Adipocyte (in vitro differentiated cells): ENCODE data around the gene NFYC.

Source experiments
- DNase-seq: peaks from one replicate; pipeline ENCODE4 v3.0.0-alpha.2; 2015; ENCODE audit warnings: low read depth
- H3K27me3 ChIP-seq: replicated peaks from 2 replicates; pipeline ENCODE4 v1.7.0; 2013; ENCODE audit warnings: mild to moderate bottlenecking, low read length, moderate library complexity; ENCODE audit not compliant: control insufficient read depth, insufficient read depth
- H3K36me3 ChIP-seq: 2 replicates; pipeline ENCODE4 v1.7.0; 2013; ENCODE audit warnings: low read length, mild to moderate bottlenecking, moderate library complexity; ENCODE audit not compliant: control insufficient read depth, insufficient read depth, severe bottlenecking
- H3K4me1 ChIP-seq: 2 replicates; pipeline ENCODE4 v1.7.0; 2013; ENCODE audit warnings: mild to moderate bottlenecking, low read length, moderate library complexity; ENCODE audit not compliant: control insufficient read depth, insufficient read depth
- H3K4me3 ChIP-seq: 2 replicates; pipeline ENCODE4 v1.7.0; 2013; ENCODE audit warnings: mild to moderate bottlenecking, low read length, moderate library complexity
- H3K9ac ChIP-seq: 2 replicates; pipeline ENCODE4 v1.7.0; 2013; ENCODE audit warnings: mild to moderate bottlenecking, low read length, moderate library complexity
- H3K9me3 ChIP-seq: 2 replicates; pipeline ENCODE4 v1.7.0; 2013; ENCODE audit warnings: mild to moderate bottlenecking, low read length, moderate library complexity; ENCODE audit not compliant: control insufficient read depth

NFYC gene

DNA sequence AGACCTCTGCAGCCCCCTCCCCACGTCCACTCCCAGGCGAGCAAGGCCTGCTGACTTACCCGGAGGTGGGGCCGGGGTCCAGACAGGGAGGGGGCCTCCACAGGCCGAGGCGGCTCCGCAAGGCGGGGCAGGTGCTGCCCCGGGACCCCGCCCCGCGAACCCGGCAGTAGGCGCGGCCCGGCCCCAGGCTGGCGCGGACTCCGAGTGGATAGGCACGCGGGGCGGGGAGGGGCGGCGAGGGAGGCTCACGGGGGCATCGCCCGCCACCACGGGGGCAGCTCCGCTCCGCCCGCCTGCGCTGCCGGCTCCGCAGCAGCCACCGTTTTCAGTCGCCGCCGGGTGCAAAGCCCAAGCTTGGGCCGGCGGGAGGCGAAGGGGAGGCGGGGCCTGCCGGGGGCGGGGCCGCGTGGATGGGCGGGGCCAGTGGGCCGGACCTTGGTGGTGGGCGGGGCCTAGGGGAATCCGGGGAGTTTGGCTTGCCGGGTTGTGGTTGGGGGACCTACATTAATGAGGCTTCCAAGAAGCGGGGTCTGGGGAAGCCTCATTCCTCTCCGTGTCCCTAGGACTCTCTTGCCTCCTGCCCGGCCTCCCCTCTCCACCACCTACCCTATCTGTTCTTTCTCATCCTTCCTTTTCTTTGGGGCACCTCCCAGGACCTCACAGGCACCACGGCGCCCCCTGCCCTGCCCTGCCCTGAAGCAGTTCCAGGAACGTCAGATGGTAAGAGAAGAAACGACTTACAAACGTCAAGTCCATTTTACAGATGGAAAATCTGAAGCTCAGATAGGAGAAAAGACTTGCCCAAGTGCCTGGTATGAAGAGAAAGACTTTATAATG lies 26.0 kb upstream of the NFYC start, which contains the start of gene RIMS3:
TSS of gene RIMS3 (minus strand) at position 348 of the 837 bp plus-strand sequence. CDS start 23,757 bp downstream, outside the sequence.
- peaks cover 51% of the 10 kb centered on the region for H3K27me3 ChIP-seq
- H3K9me3 ChIP-seq: no peaks in the 10 kb centered on the region
- peaks cover 10% of the 10 kb centered on the region for H3K4me1 ChIP-seq
- no peak within 1 kb of the TSS for H3K9ac ChIP-seq
- peak within 1 kb of the TSS; percentile 50 for H3K4me3 ChIP-seq
- no peaks in the 10 kb centered on the region for H3K36me3 ChIP-seq
- DNase-seq: peak; percentile 88

DNA sequence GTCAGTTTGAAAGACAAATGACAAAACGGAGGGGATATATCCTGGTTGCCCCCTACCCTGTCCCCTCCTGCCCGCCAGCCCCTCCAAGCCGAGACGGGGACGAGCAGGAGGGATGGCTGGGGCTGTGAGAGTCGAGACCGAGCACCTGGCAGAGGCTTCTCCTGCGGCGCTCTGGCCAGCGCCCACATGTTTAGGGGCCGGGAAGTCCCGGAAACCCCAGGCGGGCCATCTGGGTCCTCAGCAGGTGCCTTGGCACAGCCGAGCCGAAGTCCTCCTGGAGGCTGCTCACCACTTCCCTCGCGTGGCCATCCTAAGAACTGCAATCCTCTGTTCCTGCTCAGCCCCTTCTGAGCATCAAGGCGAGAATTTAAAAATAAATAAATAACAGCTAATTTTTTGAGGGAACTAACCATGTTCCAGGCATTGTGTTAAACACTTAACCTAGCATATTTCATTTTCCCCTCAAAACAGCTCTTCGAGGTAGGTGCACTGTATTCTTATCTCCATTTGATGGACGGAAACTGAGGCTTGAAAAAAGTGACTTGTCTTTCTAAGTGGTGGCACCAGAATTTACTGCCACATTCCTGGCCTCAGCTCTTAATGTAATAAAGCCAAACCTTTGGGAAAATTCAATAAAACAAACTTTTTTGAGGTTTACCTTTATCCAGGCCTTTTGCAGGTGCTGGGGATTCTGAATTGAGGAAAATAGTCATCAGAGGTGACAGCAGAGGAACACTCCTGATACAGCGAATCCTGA lies 22.6 kb upstream of the NFYC start:
- Histone ChIP-seq H3K9ac (no peak overlapping the region), H3K36me3 (no peaks in the 10 kb centered on the region), H3K4me3 (no peak overlapping the region), H3K9me3 (no peaks in the 10 kb centered on the region), H3K4me1 (no peaks in the 10 kb centered on the region), H3K27me3 (peaks cover 36% of the 10 kb centered on the region)
- DNase-seq: peak; percentile 88

DNA sequence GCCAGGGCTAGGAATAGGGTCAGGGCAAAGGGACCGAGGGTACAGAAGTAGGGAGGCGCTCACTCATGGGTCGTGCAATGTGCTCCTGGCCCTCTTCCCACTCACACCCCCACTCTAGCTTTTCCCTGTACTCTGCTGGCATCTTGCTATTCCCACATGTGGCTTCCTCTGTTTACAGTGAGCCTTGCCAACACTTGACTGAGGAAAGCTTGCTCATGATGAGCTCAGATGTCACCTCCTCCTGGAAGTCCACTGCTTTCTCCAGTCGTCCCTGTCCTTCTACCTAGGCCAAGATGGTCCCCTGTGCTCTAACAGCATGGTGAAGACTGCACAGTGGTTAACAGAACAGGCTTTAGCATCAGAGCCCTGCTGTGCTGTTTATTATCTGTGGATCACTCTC lies 18.1 kb upstream of the NFYC start:
- Histone ChIP-seq H3K9me3 (no peaks in the 10 kb centered on the region), H3K4me3 (no peak overlapping the region), H3K9ac (no peak overlapping the region), H3K27me3 (peaks cover 9% of the 10 kb centered on the region), H3K4me1 (no peaks in the 10 kb centered on the region), H3K36me3 (no peaks in the 10 kb centered on the region)
- DNase-seq: no peak

DNA sequence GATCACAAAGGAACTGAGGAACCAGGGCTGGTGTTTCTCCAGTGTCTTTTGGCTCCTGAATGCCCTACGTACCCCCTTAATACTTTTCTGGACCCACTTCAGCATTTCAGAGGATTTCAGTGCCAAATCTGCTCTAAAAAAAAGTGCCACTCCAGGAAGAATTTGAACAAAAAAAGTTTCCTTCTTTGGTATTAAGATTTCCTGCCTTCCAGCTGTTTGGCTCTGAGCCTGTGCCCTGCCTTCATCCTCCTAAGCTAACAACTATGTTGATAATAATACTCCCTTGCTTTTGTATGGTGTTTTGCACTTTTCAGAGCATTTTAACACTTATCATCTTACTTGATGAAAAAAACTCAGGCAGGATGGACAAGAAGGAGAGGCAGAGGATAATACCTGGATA lies 15.0 kb upstream of the NFYC start:
- no peaks in the 10 kb centered on the region for H3K9me3 ChIP-seq
- no peak overlapping the region for H3K4me3 ChIP-seq
- H3K36me3 ChIP-seq: no peaks in the 10 kb centered on the region
- H3K4me1 ChIP-seq: no peaks in the 10 kb centered on the region
- DNase-seq: peak; percentile 59
- H3K9ac ChIP-seq: no peak overlapping the region
- H3K27me3 ChIP-seq: peaks cover 3% of the 10 kb centered on the region

DNA sequence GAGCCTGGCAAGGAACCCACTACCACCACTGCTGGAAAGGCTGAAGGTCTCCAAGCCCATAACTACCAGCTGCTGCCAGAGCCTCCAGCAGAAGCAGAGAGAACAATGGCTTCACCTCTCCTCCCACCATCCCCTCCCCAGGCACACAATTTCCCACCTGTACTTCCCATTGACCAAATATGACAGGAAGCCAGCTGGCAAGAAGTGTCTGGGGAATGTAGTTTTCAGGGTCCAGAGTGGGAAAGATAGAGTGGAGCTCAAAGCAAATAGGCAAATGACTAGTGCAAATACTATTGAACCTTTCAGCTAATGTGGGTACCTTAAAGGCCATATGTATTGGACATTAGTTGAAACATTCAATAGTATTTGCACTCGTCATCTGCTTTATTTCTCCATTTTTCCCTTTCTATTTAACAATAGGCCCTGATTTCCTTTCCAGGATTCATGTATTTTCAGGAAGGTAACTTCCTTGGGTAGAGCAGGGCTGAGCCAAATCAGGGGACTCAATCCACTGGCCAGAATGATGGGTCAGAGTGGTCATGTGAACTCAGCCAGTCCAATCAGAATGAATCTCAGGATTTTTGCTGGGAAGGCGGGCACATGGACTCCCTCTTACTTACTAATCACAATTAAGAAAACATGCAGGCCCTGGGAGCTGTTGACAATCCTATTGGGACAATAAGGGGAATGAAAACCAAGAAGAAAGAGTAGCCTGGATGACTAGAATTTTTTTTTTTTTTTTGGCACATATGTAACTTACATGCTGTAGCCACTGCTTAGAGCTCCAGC lies 12.1 kb upstream of the NFYC start:
- Histone ChIP-seq H3K9me3 (no peaks in the 10 kb centered on the region), H3K27me3 (peaks cover 3% of the 10 kb centered on the region), H3K4me3 (no peak overlapping the region), H3K4me1 (no peaks in the 10 kb centered on the region), H3K9ac (no peak overlapping the region), H3K36me3 (no peaks in the 10 kb centered on the region)
- no peak for DNase-seq

DNA sequence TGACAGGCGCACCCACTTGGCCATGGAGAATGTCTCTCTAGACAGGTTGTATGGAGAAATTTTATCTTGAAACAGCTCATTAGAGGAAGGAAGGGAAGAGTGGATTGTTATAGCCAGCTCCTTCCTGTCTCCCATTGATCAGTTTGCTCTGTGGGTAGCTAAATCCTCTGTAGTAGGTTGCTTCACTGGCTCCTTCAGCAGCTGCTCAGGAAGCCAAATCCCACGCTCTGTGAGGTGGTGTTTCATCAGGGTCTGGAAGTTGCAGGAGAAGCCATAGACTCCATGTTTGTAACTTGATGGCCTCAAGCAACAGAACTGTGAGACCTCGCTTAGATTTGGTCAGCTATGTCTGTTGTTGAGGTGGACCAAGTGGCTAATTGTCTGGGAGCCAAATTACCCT lies 6.8 kb upstream of the NFYC start:
- H3K9me3 ChIP-seq: no peaks in the 10 kb centered on the region
- H3K4me1 ChIP-seq: no peaks in the 10 kb centered on the region
- H3K9ac ChIP-seq: no peak overlapping the region
- no peak overlapping the region for H3K4me3 ChIP-seq
- H3K27me3 ChIP-seq: no peaks in the 10 kb centered on the region
- H3K36me3 ChIP-seq: peaks cover 8% of the 10 kb centered on the region
- no peak for DNase-seq

DNA sequence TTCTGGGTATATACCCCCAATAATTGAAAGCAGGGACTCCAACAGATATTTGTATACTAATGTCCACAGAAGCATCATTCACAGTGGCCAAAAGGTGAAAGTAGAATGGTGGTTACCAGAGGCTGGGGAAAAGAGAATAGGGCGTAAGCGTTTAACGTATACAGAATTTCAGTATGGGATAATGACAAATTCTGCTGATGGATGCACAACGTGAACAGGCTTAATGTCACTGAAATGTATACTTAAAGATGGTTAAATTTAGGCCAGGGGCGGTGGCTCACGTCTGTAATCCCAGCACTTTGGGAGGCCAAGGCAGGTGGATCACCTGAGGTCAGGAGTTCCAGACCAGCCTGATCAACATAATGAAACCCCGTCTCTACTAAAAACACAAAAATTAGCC lies 4.4 kb upstream of the NFYC start:
- H3K9me3 ChIP-seq: no peaks in the 10 kb centered on the region
- H3K36me3 ChIP-seq: peaks cover 8% of the 10 kb centered on the region
- no peak overlapping the region for H3K9ac ChIP-seq
- DNase-seq: no peak
- H3K4me1 ChIP-seq: no peaks in the 10 kb centered on the region
- H3K27me3 ChIP-seq: no peaks in the 10 kb centered on the region
- H3K4me3 ChIP-seq: no peak overlapping the region

DNA sequence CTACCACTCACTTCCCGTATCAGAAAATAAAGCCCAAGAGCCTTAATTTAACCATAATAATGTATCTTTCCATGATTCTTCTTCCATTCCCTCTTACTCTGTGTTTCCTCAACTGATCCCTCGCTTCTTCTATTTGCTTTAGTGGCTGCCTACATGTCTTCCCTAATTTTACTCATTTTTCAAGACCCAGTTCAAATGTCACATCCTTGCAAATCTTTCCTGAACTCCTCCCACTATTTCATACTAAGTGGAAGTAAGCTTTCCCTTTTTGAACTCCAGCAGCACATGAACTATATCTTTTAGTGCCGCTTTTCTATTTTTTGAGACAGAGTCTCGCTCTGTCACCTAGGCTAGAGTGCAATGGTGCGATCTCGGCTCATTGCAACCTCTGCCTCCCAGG lies 3.8 kb upstream of the NFYC start:
- no peak for DNase-seq
- Histone ChIP-seq H3K9me3 (no peaks in the 10 kb centered on the region), H3K27me3 (no peaks in the 10 kb centered on the region), H3K9ac (no peak overlapping the region), H3K4me3 (no peak overlapping the region), H3K4me1 (peaks cover 5% of the 10 kb centered on the region), H3K36me3 (peaks cover 8% of the 10 kb centered on the region)

DNA sequence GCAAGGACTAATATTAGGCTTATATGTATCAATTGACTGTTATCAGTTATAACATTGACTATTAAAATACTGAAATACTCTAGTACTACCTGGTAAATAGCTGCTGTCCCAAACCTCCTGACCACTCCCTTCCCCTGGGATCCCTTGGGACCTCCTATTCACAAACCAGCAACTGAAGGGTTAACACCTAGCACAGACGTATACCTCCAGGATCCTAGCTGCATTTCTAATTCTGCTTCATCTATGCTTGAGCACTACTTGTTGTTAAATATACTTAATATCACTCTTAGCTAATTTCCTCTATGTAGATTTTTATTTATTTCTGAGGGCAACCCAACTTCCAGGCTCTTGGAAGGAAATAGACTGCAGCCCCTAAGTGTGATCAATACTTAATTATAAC lies 1.8 kb upstream of the NFYC start:
- no peak for DNase-seq
- H3K36me3 ChIP-seq: peaks cover 8% of the 10 kb centered on the region
- no peaks in the 10 kb centered on the region for H3K27me3 ChIP-seq
- peaks cover 11% of the 10 kb centered on the region for H3K4me1 ChIP-seq
- no peak overlapping the region for H3K9ac ChIP-seq
- H3K4me3 ChIP-seq: no peak overlapping the region
- no peaks in the 10 kb centered on the region for H3K9me3 ChIP-seq

DNA sequence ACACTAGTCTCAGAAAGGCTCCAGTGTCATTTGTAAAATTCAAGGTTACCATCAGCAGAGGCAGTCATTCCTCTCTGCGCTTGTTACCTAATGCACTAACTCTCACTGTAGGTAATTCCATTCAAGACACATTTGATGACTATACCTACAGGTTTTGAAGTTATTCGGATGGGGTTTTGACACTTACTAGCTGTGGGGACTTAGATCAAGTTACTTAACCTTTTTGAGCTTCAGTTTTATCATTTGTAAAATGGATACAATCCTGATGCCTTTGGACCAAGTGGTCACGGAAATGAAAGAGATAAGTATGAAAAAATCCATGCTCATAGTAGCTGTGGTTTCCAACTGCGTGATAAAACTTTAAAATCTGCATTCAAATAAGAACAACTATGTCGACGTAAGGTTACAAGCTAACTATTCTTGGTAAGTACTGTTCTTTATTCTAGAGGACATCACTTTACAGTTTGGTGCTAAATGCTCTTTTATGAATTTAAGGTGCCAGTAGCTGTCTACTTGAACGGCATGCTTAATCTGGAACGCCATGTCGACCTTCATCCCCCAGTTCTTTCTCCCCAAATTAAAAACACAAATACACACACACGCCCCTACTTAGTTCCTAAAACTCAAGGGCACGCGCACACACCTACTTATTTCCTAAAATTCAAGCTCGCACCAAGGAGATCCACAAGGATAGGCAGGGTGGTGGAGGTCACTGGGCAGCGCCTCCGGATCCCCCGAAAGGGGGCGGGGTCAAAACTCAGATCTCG lies 550 bp upstream of the NFYC start:
- Histone ChIP-seq H3K4me3 (peak overlapping the region; percentile 94), H3K9ac (peak overlapping the region; percentile 99), H3K27me3 (no peaks in the 10 kb centered on the region), H3K36me3 (peaks cover 8% of the 10 kb centered on the region), H3K4me1 (peaks cover 11% of the 10 kb centered on the region), H3K9me3 (no peaks in the 10 kb centered on the region)
- no peak for DNase-seq
